Hematopoietic multipotent progenitor cell (in vitro differentiated cells): ENCODE results near the gene PNMA8C. TPM values are rescaled to one million over a fixed set of nuclear protein-coding genes. Genes with fewer than 3 reads are reported as not detected.
"Not testable (repeated sequence)": the region's sequence is repeated elsewhere in the genome, so short reads cannot be mapped to it uniquely, and the experiment has no call there.

Source experiments
- DNase-seq, 3 donors: peaks; one replicate each; pipeline ENCODE4 v3.0.0-alpha.2; 2011 to 2015; ENCODE audit warnings: low read depth in 2 of 3, low spot score in 2 of 3
- total RNA-seq: library from RNA; depleted of rRNA; stranded (reverse); fragments of >200 nt; gene quantifications from one replicate; pipeline ENCODE4 v1.2.3, GENCODE V29; 2012

PNMA8C gene
- total RNA-seq, 1 donor: 0.27 TPM

- DNase-seq: no peak
These were observed 37.2 kb downstream of the PNMA8C start for GRCh38 chr19:46391296-46392251.

GRCh38 chr19:46390866-46391265, 37.9 kb downstream of the PNMA8C start:
- no peak for DNase-seq

- no peak for DNase-seq
These were observed 38.4 kb downstream of the PNMA8C start for GRCh38 chr19:46390121-46390858.

- DNase-seq: no peak
These were observed 40.2 kb downstream of the PNMA8C start for GRCh38 chr19:46388311-46389095.

DNA sequence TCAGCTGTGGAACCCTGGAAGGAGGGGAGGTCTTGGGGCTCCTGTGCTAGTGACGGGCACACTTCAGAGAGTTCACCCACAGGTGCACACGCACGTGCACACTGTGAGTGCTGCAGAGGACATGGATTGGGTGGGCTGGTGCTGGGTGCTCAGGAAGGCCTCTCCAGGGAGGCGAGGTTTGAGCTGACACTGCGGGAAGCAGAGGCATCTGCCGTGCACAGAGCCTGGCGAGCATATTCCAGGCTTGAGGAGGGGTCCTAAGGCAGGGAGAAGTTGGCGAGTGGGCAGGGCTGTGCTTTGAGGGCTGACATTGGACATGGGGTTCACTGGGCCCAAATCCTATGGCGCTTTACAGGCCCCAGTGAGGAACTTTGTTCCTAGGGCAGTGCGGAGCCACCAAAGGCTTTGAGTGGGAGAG, 41.0 kb downstream of the PNMA8C start:
- DNase-seq: no peak

GRCh38 chr19:46386996-46387712, 41.6 kb downstream of the PNMA8C start:
- no peak for DNase-seq

DNA sequence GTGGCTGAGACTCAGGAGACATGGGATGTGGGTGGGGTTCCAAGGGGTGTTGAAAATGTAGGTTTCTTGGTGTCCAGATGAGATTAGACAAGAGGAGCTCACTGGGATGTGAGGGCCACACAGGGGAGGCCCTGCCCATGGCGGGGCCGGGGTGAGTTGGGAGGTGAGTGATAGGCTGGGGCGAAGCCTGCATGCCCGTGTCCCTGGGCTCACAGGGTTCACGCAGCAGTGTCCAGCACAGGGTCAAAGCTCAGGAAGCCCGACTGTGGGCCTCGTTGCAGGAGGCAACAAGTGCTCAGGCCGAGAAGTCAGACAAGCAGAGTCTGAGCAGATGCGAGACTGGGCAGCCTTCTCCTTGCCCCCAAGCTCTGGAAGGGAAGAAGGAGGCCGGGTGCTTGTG, 42.6 kb downstream of the PNMA8C start:
- no peak for DNase-seq

DNA sequence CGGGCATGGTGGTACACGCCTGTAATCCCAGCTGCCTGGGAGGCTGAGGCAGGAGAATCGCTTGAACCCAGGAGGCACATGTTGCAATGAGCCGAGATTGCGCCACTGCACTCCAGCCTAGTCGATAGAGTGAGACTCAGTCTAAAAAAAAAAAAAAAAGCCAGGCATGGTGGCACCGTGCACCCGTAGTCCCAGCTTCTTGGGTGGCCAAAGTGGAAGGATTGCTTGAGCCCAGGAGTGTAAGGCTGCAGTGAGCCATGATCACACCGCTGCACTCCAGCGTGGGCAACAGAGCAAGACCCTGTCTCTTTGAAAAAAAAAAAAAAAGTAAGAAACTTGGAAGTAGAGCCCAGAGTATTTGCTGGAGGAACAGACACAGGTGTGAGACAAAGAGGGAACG, 43.1 kb downstream of the PNMA8C start:
- no peak for DNase-seq

- no peak for DNase-seq
These were observed 44.3 kb downstream of the PNMA8C start for GRCh38 chr19:46384396-46384795.

GRCh38 chr19:46383846-46384245, 44.9 kb downstream of the PNMA8C start:
- no peak for DNase-seq

GRCh38 chr19:46383171-46383815, 45.4 kb downstream of the PNMA8C start:
- DNase-seq: no peak

DNA sequence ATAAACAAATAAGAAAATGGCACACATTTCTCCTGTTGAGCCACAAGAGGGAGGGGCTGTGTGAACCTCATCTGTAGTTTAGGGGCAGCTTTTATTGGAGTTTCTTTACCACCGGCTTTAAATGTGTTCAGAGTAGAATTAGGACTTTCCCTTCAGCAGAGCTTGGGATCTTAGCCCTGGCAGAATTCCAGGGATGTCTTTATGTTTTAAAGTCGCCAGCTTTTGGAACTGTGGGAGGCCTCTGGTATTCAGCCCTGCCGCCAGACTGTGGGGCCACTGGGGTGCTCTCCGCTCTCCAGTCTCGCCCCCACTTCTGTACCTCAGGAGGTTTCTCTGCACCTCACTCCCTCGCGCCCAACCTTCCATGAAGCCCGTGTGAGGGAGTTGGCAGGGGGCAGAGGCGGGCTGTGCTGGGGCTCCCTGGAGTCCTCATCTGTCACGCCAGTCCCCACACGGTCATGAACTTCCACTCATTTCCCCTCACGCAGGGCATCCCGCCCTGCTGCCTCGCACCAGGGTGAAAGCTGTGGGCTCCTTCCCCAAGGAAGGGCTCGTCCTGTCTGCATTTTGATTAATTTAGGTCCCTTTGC, 46.9 kb downstream of the PNMA8C start:
- DNase-seq: no peak

GRCh38 chr19:46381346-46381745, 47.4 kb downstream of the PNMA8C start:
- no peak for DNase-seq

DNA sequence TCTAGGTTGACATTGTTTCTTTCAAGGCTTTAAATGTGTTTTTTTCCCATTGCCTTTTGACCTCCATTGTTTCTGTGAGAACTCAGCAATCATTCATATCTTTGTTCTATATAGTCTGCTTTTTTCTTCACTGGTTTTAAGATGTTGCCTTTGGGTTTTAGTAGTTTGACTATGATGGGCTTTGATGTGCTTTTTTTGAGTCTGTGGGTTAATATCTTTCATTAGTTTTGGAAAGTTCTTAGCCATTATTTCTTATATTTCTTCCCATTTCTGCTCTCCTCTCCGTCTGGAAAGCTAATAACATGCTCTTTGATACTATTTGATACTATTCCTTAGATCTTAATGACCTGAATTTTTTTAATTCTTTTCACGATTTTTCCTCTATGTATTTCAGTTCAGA, 48.0 kb downstream of the PNMA8C start:
- no peak for DNase-seq

DNA sequence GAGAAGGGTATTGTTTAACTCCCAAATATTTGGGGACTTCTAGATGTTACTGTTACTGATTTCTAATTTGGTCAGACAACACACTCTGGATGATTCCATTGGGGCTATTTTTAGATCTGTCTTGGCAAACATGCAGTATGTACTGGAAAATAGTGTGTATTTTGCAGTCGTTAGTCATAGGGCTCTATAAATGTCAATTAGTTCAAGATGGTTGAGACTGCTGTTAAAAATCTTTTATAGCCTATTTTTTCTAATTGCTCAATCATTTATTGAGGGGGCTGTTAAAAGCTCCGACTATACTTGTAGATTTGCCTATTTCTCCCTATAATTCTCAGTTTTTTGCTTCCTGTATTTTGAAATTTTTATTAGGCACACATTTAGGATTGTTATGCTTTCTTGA, 50.5 kb downstream of the PNMA8C start:
- DNase-seq: no peak

- DNase-seq: no peak
These were observed 52.2 kb downstream of the PNMA8C start for GRCh38 chr19:46376241-46377153.

- DNase-seq: not testable (repeated sequence)
These were observed 53.2 kb downstream of the PNMA8C start for GRCh38 chr19:46375476-46376067.
